ENCODE measurements around the gene FAT4.

FAT4 gene

DNA sequence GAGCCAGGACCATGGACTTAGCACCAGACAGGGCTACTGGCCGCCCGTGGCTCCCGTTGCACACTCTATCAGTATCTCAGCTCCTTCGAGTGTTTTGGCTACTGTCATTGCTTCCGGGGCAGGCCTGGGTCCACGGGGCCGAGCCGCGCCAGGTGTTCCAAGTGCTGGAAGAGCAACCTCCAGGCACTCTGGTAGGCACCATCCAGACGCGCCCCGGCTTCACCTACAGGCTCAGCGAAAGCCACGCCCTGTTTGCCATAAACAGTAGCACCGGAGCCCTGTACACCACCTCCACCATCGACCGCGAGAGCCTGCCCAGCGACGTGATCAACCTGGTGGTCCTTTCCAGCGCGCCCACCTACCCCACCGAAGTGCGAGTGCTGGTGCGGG is 1.6 kb downstream of the FAT4 start:
- DNase-seq (ENCODE audit: low read depth in 2 of 2), result no peak

DNA sequence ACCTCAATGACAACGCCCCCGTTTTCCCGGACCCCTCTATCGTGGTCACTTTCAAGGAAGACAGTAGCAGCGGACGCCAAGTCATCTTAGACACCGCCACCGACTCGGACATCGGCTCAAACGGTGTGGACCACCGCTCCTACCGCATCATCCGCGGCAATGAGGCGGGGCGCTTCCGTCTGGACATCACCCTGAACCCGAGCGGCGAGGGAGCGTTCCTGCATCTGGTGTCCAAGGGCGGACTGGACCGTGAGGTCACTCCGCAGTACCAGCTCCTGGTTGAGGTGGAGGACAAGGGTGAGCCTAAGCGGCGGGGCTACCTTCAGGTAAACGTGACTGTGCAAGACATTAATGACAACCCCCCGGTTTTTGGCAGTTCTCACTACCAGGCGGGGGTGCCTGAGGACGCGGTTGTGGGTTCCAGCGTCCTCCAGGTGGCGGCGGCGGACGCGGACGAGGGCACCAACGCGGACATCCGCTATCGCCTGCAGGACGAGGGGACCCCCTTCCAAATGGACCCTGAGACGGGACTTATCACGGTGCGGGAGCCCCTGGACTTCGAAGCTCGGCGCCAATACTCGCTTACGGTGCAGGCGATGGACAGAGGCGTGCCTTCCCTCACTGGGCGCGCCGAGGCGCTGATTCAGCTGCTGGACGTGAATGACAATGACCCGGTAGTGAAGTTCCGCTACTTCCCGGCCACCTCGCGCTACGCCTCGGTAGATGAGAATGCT is 2.2 kb downstream of the FAT4 start:
- no peak for DNase-seq (ENCODE audit: low read depth in 2 of 2)

DNA sequence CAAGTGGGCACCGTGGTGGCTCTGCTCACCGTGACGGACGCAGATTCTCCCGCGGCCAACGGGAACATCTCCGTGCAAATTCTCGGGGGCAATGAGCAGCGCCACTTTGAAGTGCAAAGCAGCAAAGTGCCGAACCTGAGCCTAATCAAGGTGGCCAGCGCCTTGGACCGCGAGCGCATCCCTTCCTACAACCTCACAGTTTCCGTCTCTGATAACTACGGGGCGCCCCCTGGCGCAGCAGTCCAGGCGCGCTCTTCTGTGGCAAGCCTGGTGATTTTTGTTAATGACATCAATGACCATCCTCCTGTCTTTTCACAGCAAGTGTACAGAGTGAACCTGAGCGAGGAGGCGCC is 2.7 kb downstream of the FAT4 start:
- no peak for DNase-seq (ENCODE audit: low read depth in 2 of 2)

DNA sequence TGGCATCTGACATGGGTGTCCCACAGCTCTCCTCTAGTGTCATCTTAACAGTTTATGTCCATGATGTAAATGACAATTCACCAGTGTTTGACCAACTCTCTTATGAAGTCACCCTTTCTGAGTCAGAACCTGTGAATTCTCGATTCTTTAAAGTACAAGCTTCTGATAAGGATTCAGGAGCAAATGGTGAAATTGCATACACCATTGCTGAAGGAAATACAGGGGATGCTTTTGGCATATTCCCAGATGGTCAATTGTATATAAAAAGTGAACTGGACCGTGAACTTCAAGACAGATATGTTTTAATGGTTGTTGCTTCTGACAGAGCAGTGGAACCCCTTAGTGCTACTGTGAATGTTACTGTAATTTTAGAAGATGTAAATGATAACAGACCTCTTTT is 4.6 kb downstream of the FAT4 start:
- no peak for DNase-seq (ENCODE audit: low read depth in 2 of 2)

DNA sequence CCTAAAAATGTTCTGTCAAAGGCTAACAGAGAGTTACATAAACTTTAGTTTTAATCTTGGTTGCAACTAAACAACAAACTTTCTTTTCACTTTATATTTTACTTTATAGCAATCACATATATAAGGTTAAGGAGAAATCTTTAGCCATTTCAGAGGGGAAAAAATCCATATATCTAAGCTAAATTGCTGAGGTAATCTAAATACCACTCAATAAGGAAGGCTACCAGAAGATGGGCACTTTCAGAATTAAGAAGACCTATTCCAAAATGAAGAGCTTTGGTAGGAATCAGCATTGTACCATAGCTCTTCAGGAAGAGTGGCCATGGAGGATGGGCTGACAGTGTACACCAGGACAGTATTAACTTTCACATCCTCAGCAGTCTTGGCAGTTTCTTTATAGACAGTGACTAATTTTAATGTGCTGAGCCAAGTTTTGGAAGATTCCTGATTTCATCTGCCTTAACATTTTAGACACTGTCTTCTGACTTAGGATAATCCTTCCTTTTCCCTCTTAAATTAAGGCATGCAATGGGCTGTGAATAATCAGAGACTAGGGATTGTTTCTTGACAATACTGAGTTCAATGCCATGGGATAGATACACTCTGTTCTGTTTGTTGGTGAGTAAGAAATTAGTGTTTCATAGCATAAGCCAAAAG is 7.1 kb downstream of the FAT4 start:
- DNase-seq (ENCODE audit: low read depth in 2 of 2), result peak in 1 of 2 experiments; percentile 28

DNA sequence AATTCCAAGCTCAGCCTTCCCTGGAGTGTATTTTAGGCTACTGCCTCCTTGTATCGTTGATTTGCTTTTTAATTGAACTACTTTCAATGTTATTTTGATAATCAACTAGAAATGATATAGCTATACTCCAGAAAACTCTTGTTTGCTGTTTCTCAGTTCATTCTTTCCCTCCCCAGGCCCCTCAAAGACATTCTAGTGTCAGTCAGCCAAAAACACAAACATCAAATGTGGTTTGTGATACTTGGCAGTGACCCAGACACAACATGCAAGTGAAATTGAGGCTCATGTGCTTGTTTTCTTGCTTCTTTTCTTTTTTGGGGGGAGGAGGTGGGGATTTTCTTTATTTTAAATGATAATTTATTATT is 7.6 kb downstream of the FAT4 start:
- peak in 1 of 2 experiments; percentile 26 for DNase-seq (ENCODE audit: low read depth in 2 of 2)

DNA sequence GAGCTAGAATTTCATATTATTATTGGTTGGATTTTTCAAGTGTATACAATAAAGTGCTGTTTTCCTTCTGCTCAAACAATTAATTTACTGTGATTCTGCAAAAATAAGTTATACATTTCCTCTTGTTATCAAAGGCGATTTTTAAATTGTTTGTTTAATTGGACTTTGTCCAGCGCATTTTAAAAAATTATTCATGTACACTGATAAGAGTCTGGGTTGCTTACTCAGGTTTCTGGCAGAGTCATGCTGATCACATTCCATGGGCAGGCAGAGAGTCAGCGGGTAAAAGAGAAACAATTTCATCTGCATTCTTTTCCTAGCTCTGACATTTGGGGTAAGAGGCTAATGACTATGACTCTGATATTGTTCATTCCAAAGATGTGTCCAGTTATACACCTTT is 8.9 kb downstream of the FAT4 start:
- no peak for DNase-seq (ENCODE audit: low read depth in 2 of 2)

DNA sequence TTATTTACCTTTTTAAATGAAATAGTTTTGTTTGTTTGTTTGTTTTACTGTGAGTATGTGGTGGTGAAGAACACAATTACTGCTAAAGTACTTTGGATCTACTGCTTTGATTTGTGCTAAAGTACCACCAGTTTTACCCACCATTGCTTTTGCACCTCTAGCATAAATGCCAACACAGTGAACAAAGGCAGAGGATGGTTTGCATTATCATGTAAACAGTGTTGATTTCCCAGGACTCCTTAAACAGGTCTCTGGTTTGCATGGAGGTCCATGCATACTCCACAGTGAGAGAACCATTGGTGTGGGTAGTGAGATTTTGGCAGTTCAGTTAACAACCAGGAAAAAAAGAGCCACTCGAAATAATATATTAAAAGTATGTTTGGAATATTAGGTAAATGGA is 11.0 kb downstream of the FAT4 start:
- DNase-seq (ENCODE audit: low read depth in 2 of 2), result no peak

DNA sequence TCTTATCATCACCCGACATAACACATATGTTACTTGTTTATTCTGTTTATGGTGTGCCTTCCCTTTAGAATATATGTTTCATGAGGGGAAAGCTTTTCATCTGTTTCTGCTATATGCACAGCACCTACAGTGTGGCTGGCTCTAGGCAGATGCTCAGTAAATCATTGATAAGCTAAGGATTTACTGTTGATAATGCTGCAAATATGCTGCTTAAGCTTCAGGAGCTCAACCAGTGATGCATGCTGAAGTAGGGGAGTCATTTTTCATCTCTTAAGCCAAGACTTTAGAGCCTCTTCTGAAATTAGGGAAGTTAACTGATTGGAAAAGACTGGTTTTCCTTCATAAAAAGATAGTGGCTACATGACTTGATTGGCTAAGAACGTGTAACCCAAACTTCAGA is 16.4 kb downstream of the FAT4 start:
- DNase-seq (ENCODE audit: low read depth in 2 of 2), result no peak

DNA sequence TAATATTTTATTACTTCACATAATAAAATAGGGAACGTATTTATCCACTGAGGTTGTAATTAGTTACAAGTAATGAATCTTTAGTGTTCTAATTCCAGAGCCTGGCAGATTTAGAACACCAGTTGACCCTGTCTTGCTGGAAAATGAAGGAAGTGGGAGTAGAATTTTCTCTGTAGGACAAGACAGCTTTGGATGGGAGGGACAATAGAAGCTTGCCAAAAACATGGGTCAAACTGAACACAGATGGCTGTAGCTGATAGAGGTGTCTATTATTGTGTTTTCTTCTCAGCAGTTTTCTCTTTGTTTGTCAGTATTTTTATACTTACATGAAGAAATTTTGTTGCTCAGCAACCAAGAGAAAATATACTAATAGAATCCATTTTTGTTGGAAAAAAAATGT is 20.2 kb downstream of the FAT4 start:
- DNase-seq (ENCODE audit: low read depth in 2 of 2), result no peak

DNA sequence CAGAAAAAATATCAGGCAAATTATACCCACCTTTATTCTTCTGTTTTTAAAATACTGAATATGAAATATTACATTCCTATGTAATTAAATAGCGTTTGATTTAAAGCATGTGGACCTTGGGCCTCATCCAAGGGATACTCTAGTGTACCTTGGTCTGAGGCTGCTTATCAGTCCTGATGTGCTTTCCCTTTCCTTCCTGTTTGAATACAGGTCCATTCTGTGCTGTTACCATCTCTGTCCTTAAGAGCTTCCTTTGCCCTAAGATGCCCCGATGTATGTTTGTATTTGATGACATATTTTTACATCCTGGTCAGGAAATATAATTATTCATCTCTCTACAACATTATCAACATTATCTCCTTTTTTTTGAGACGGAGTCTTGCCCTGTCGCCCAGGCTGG is 24.1 kb downstream of the FAT4 start:
- DNase-seq (ENCODE audit: low read depth in 2 of 2), result no peak

DNA sequence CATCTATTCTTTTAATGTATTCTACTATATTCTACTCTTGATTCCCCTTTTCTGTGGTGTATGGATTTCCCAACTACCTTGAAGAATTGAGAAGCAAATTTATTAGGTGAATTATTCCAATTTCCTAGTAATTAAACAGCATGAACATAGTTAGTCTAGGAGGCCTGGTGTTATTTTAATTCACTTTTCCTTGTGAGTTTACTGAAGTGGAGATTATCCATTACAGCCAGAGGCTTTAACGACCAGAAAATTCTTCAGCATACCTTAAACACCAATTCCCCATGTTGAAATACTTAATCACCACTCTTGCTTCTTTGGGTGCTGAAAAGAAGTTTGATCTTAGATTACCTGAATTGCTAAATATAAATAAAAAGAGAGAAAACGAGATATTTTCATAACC is 29.4 kb downstream of the FAT4 start:
- DNase-seq (ENCODE audit: low read depth in 2 of 2), result no peak

DNA sequence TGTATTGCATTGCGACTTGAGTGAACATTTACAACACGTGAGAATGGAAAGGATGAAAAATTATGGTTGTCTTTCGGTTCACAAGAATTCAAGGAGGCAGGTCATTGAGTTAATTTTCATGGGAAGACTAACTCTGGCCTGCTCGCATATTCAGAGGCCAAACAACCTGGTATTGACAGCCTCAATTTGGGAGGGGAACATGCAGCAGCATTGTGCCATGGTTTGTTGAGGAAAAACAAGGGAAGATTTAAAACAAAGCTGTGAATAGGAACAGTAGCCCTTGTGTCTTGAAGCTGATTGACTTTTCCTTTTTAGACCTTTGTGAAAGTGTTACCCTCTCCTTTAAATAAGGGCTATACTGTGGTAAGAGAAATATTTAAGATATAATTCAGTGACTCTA is 31.9 kb downstream of the FAT4 start:
- DNase-seq (ENCODE audit: low read depth in 2 of 2), result no peak

DNA sequence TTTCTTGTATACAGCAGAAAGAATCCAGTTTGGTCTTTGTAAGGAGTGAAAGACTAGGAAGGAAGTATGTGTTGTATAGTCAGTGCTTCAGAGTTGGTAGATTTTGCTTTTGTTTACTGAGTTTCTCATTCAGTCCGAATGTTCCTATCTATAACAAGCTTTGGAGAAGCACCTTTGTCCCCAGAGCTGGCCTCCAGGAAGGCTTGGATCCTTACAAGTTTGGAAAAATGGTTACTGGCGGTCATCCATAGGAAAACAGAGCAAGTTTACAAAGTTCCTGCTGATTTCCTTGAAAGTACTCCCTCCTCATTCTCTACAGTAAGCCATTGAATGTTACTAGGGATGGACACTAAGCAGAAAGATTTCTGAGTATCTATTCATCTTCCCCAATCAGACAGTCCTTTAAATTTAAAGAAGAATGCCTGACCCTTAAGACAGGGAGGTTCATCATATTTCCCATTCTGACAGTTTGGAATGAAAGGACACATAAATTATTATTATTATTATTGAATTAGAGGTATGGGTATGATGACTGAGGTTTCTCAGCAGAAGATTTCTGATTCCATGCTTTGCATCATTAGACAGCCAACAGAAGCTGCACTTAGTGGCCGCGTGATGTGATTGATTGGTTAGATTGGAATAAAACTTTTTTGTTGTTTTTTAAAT is 35.8 kb downstream of the FAT4 start:
- DNase-seq (ENCODE audit: low read depth in 2 of 2), result no peak

DNA sequence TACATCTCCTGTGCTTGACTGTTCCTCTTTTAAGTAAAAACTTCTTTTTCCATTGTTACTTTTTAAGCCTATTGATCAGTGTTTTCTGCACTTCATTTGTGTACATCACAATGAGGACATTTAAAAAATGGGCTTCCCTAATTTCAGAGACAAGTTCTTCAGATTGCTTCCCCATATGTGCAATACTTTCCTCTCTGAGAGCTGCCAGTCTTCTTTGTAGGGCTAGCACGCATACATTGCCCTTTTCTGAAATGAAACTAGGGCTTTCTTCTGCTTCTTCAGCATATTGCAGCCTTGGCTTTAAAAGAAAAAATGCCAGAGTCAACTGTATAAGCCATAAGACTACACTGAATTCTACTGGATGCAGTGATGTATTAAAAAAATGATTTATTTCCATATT is 37.8 kb downstream of the FAT4 start:
- no peak for DNase-seq (ENCODE audit: low read depth in 2 of 2)

DNA sequence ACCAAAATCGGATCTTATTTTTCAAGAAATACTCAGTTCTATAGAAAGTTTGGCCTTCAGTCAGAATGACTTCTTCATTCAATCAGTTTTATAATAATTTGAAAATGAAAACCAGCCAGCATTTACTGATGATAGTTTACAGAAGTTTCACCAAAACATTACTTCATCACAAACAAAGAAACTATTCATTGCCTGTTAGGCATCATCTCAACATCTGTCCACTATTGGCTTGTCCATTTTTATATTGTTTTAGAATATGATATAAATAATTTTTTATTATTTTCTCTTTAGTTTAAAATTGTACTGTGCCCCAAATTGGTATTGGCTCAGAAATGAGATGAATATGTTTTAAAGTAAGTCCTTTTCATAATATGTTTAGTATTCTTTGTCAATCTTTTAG is 38.4 kb downstream of the FAT4 start:
- DNase-seq (ENCODE audit: low read depth in 2 of 2), result no peak

DNA sequence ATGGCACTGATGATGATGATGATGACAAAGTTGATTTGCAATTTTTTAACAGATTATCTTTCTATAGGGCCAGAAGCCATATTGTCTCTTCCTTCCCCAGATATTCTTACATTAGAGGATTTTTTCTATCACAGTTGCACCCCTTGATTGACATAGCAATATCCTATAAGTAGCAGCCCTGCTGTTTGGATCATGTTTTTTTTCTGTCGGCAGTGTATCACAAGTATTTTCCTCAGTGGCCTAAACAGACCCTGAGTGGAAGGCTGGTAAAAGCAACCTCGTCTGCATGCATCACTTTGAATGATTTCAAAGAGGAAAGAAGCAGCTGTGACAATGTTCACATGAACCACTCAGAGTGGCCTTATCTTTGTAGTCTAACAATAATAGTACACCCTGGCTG is 41.0 kb downstream of the FAT4 start:
- DNase-seq (ENCODE audit: low read depth in 2 of 2), result no peak

DNA sequence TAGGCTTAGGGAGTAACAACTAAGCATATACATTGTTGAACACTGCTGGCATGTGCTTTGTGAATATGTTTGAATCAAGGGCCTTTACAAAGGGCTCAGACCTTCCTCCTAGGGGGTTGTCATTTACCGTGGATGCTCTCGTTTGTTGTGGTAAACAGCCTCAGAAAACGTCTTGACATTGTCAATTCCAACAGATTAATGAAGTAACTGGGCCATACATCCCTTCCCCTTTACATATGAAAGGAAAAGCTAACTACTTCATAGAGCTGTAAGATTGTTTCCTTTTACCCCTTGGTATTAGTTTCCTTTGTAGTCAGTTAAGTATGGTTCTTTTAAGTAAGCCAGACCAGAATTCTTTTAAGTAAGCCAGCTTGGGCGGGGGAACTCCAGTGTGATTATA is 42.9 kb downstream of the FAT4 start:
- DNase-seq (ENCODE audit: low read depth in 2 of 2), result no peak

DNA sequence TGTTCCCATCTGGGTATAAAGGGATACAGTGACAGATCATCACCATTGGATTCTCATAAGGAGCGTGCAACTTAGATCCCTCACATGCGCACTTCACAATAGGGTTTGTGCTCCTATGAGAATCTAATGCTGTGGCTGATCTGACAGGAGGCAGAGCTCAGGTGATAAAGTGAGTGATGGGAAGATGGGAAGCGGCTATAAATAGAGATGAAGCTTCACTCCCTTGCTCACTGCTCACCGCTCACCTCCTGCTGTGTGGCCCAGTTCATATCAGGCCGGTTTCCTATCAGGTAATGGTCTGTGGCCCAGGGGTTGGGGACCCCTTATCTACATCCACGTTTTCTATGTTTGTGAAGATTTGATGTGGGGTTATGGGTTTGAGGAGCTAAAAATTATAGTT is 43.7 kb downstream of the FAT4 start:
- DNase-seq (ENCODE audit: low read depth in 2 of 2), result no peak

DNA sequence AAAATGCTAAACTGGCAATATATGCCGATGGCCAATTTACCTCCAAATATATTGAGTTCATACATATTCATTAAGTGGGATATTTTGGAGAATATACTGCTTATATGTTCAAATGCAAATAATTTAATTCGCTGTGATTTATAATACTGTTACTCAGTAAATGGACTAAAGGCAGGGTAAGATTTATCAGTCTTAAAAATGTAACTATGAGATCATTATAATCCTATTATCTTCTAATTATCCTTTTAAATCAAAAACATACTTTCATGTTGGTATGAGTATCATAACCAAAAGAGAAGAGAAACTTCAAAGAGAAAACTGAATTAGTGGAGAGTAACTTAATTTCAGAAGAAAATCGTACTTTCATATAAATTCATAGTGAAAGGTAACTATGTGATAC is 44.6 kb downstream of the FAT4 start:
- DNase-seq (ENCODE audit: low read depth in 2 of 2), result no peak

DNA sequence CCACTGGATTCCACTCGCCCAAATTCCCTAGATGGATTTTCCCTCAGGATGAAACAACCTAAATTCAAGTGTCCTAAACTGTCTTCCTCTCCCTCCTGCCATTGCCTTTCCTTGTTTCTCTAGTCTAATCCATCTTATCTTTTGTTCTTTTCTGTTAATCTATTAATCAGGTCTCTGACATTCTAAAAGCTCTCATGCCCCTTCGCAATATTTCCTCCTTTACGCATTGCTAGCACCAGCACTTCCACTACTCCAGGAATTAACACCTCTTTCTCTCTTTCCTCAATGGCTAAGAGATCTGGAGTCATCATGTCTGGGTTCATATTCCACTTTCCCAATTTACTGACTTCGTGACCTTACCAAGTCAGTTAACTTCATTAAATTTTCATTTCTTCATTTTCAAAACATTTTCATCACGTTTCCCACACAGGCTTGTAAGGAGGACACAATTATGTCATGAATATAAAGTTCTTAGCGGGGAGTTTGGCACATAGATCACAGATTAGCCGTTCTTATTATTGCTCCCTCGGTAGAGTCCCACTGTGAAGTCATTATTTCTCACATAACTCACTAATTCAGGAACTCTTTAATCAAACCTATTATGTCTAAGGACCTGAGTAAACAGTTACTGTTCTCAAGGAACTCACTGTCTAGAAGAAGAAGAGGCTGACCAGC is 45.3 kb downstream of the FAT4 start:
- DNase-seq (ENCODE audit: low read depth in 2 of 2), result no peak

DNA sequence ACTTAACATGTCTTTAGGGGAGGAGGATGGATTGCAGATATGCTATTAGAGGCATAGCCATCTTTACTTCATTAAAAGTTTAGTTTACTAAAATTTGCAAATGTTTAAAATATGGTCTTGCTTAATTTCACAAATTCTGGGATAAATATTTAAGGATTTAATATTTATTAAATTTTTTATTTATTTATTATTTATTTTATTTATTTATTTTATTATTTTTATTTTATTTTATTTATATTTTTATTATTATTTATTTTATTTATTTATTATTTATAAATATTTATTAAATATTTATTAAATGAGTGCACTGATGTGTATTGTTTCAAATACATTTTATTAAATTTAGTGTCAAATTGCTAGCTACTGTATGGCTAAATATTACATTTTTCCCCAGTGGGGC is 46.0 kb downstream of the FAT4 start:
- DNase-seq (ENCODE audit: low read depth in 2 of 2), result no peak
